ENCODE results near the gene NOP9. TPM values are rescaled to one million over a fixed set of nuclear protein-coding genes. Genes with fewer than 3 reads are reported as not detected.

Gene NOP9
- total RNA-seq, 1 donor from 2014 or later = 21.4 TPM

GRCh38 chr14:24285351-24285750 lies 14.3 kb upstream of the NOP9 start:
- DNase-seq = no peak
- no peaks in the 10 kb centered on the region for H3K4me1 ChIP-seq
- intact Hi-C loops (cut with DNase I) = no loop called here
- peaks cover 13% of the 10 kb centered on the region for H3K36me3 ChIP-seq
- no peaks in the 10 kb centered on the region for H3K27me3 ChIP-seq
- no peak for ATAC-seq
- H3K9me3 ChIP-seq = no peaks in the 10 kb centered on the region
- H3K27ac ChIP-seq = no peak overlapping the region
- H3K4me3 ChIP-seq = no peak overlapping the region
- TF ChIP-seq CTCF (IDR thresholded peaks at IDR 0.05) = no peak

- Histone ChIP-seq H3K36me3 (peaks cover 29% of the 10 kb centered on the region), H3K9me3 (no peaks in the 10 kb centered on the region), H3K27ac (no peak overlapping the region), H3K27me3 (no peaks in the 10 kb centered on the region), H3K4me1 (no peaks in the 10 kb centered on the region), H3K4me3 (no peak overlapping the region)
- no peak for ATAC-seq
- intact Hi-C loops (cut with DNase I) = no loop called here
- TF ChIP-seq CTCF (IDR thresholded peaks at IDR 0.05) = no peak
- DNase-seq = no peak
Measured at GRCh38 chr14:24286996-24287395, 12.7 kb upstream of the NOP9 start.

- H3K4me3 ChIP-seq = no peak overlapping the region
- peaks cover 50% of the 10 kb centered on the region for H3K36me3 ChIP-seq
- TF ChIP-seq CTCF (IDR thresholded peaks at IDR 0.05) = no peak
- no peak for ATAC-seq
- H3K4me1 ChIP-seq = no peaks in the 10 kb centered on the region
- H3K27me3 ChIP-seq = no peaks in the 10 kb centered on the region
- intact Hi-C loops (cut with DNase I) = no loop called here
- DNase-seq = no peak
- no peaks in the 10 kb centered on the region for H3K9me3 ChIP-seq
- H3K27ac ChIP-seq = no peak overlapping the region
Measured at GRCh38 chr14:24289649-24290280, 9.9 kb upstream of the NOP9 start.

- Histone ChIP-seq H3K4me3 (no peak overlapping the region), H3K27ac (no peak overlapping the region), H3K27me3 (no peaks in the 10 kb centered on the region), H3K36me3 (peaks cover 60% of the 10 kb centered on the region), H3K9me3 (no peaks in the 10 kb centered on the region), H3K4me1 (no peaks in the 10 kb centered on the region)
- ATAC-seq (no peak), DNase-seq (no peak)
- TF ChIP-seq CTCF (IDR thresholded peaks at IDR 0.05) = no peak
- intact Hi-C loops (cut with DNase I) = no loop called here
Measured at GRCh38 chr14:24290746-24291145, 8.9 kb upstream of the NOP9 start.

- ATAC-seq (no peak), DNase-seq (no peak)
- peaks cover 66% of the 10 kb centered on the region for H3K36me3 ChIP-seq
- H3K27ac ChIP-seq = no peak overlapping the region
- no peaks in the 10 kb centered on the region for H3K27me3 ChIP-seq
- no peak for TF ChIP-seq CTCF (IDR thresholded peaks at IDR 0.05)
- intact Hi-C loops (cut with DNase I) = no loop called here
- H3K9me3 ChIP-seq = no peaks in the 10 kb centered on the region
- H3K4me3 ChIP-seq = no peak overlapping the region
- H3K4me1 ChIP-seq = peaks cover 2% of the 10 kb centered on the region
Measured at GRCh38 chr14:24291446-24292117, 8.1 kb upstream of the NOP9 start.
